Stimulated activated naive CD8-positive, alpha-beta T cell treated with anti-CD3 and anti-CD28 coated beads, Interleukin-15, amount 100 ng/mL, for 72 hours (primary cell): ENCODE measurements around the gene OLFML1.
"Not testable (repeated sequence)": the region's sequence is repeated elsewhere in the genome, so short reads cannot be mapped to it uniquely, and the experiment has no call there.

Experiments
- ATAC-seq: fragments of 150-1000 bp; cut with Tn5 transposase; 2 replicates; pipeline ENCODE4 v1.10.0; 2021; ENCODE audit warnings: mild to moderate bottlenecking, moderate library complexity
- DNase-seq, 2 donors: peaks; one replicate each; pipeline ENCODE4 v3.0.0; 2021 to 2022
- H3K27ac Mint-ChIP-seq, 2 donors: one replicate each; pipeline ENCODE4 v1.8.0; 2022; ENCODE audit warnings: mild to moderate bottlenecking in 2 of 2, mixed read lengths in 2 of 2, moderate library complexity in 2 of 2
- H3K27me3 Mint-ChIP-seq: one replicate; pipeline ENCODE4 v1.8.0; 2022; ENCODE audit warnings: mixed read lengths
- H3K4me1 Mint-ChIP-seq: one replicate; pipeline ENCODE4 v1.8.0; 2022; ENCODE audit warnings: mild to moderate bottlenecking, mixed read lengths
- H3K4me3 Mint-ChIP-seq, 2 donors: one replicate each; pipeline ENCODE4 v1.8.0; 2022; ENCODE audit warnings: mild to moderate bottlenecking in 2 of 2, mixed read lengths in 2 of 2, moderate library complexity in 1 of 2
- H3K9me3 Mint-ChIP-seq, 2 donors: one replicate each; pipeline ENCODE4 v1.8.0; 2022; ENCODE audit warnings: mixed read lengths in 2 of 2

OLFML1 gene

GRCh38 chr11:7515447-7515886, 30.2 kb downstream of the OLFML1 start:
- H3K27ac Mint-ChIP-seq = no peak overlapping the region
- peaks cover 62% of the 10 kb centered on the region for H3K4me1 Mint-ChIP-seq
- H3K9me3 Mint-ChIP-seq = peaks cover 0 to 12% of the 10 kb centered on the region in 2 donors
- no peak for ATAC-seq
- H3K27me3 Mint-ChIP-seq = no peaks in the 10 kb centered on the region
- peak overlapping the region; percentile 21 to 74 for H3K4me3 Mint-ChIP-seq
- no peak for DNase-seq

GRCh38 chr11:7516475-7516874, 31.2 kb downstream of the OLFML1 start:
- Mint-ChIP-seq H3K27ac (peak overlapping the region; percentile 95 to 96), H3K9me3 (peaks cover 0 to 12% of the 10 kb centered on the region in 2 donors), H3K4me1 (peaks cover 58% of the 10 kb centered on the region), H3K27me3 (no peaks in the 10 kb centered on the region), H3K4me3 (peak overlapping the region; percentile 21 to 74)
- no peak for ATAC-seq
- DNase-seq = peak in 1 of 2 donors; percentile 32

GRCh38 chr11:7517743-7518142, 32.4 kb downstream of the OLFML1 start:
- Mint-ChIP-seq H3K9me3 (peaks cover 0 to 12% of the 10 kb centered on the region in 2 donors), H3K4me1 (peaks cover 45% of the 10 kb centered on the region), H3K27ac (peak overlapping the region in 1 of 2 donors; percentile 43), H3K4me3 (peak overlapping the region in 1 of 2 donors; percentile 22)
- not testable (repeated sequence) for ATAC-seq, DNase-seq, H3K27me3 Mint-ChIP-seq

- Mint-ChIP-seq H3K27me3 (no peaks in the 10 kb centered on the region), H3K4me1 (peaks cover 47% of the 10 kb centered on the region), H3K9me3 (peaks cover 0 to 12% of the 10 kb centered on the region in 2 donors), H3K4me3 (peak overlapping the region; percentile 2 to 25), H3K27ac (peak overlapping the region in 1 of 2 donors; percentile 42)
- ATAC-seq = no peak
- DNase-seq = no peak
These were observed 33.7 kb downstream of the OLFML1 start for GRCh38 chr11:7518811-7519562.

GRCh38 chr11:7520011-7520942, 35.0 kb downstream of the OLFML1 start:
- peak; percentile 42 for ATAC-seq
- no peaks in the 10 kb centered on the region for H3K27me3 Mint-ChIP-seq
- no peak for DNase-seq
- H3K4me1 Mint-ChIP-seq = peaks cover 53% of the 10 kb centered on the region
- H3K9me3 Mint-ChIP-seq = peaks cover 0 to 12% of the 10 kb centered on the region in 2 donors
- H3K4me3 Mint-ChIP-seq = peak overlapping the region; percentile 38 to 42
- H3K27ac Mint-ChIP-seq = peak overlapping the region; percentile 19 to 23

- DNase-seq (no peak), ATAC-seq (peak; percentile 32)
- H3K27ac Mint-ChIP-seq = no peak overlapping the region
- no peak overlapping the region for H3K4me3 Mint-ChIP-seq
- H3K27me3 Mint-ChIP-seq = no peaks in the 10 kb centered on the region
- H3K4me1 Mint-ChIP-seq = peaks cover 50% of the 10 kb centered on the region
- H3K9me3 Mint-ChIP-seq = peaks cover 0 to 12% of the 10 kb centered on the region in 2 donors
These were observed 35.7 kb downstream of the OLFML1 start for GRCh38 chr11:7520981-7521487.

GRCh38 chr11:7522121-7522520, 36.8 kb downstream of the OLFML1 start:
- Mint-ChIP-seq H3K4me3 (no peak overlapping the region), H3K27me3 (no peaks in the 10 kb centered on the region), H3K4me1 (peaks cover 47% of the 10 kb centered on the region), H3K9me3 (peaks cover 0 to 12% of the 10 kb centered on the region in 2 donors), H3K27ac (no peak overlapping the region)
- ATAC-seq (no peak), DNase-seq (no peak)

GRCh38 chr11:7522546-7522945, 37.2 kb downstream of the OLFML1 start:
- Mint-ChIP-seq H3K27ac (no peak overlapping the region), H3K4me1 (peaks cover 47% of the 10 kb centered on the region), H3K9me3 (peaks cover 0 to 12% of the 10 kb centered on the region in 2 donors), H3K27me3 (no peaks in the 10 kb centered on the region), H3K4me3 (no peak overlapping the region)
- no peak for DNase-seq
- ATAC-seq = no peak

GRCh38 chr11:7523416-7524210, 38.3 kb downstream of the OLFML1 start:
- H3K4me1 Mint-ChIP-seq = peaks cover 48% of the 10 kb centered on the region

GRCh38 chr11:7524462-7525235, 39.3 kb downstream of the OLFML1 start:
- H3K4me3 Mint-ChIP-seq = no peak overlapping the region
- ATAC-seq = no peak
- H3K9me3 Mint-ChIP-seq = no peaks in the 10 kb centered on the region
- peaks cover 43% of the 10 kb centered on the region for H3K4me1 Mint-ChIP-seq
- H3K27me3 Mint-ChIP-seq = no peaks in the 10 kb centered on the region
- no peak overlapping the region for H3K27ac Mint-ChIP-seq
- no peak for DNase-seq

More at GRCh38 chr11:7523416-7524210, 38.3 kb downstream of the OLFML1 start:
- Mint-ChIP-seq H3K27me3 (no peaks in the 10 kb centered on the region), H3K27ac (peak overlapping the region in 1 of 2 donors; percentile 38), H3K4me3 (no peak overlapping the region), H3K9me3 (peaks cover 0 to 7% of the 10 kb centered on the region in 2 donors)
- DNase-seq (no peak), ATAC-seq (no peak)

GRCh38 chr11:7525424-7525823, 40.1 kb downstream of the OLFML1 start:
- no peak overlapping the region for H3K4me3 Mint-ChIP-seq
- H3K9me3 Mint-ChIP-seq = no peaks in the 10 kb centered on the region
- peak overlapping the region in 1 of 2 donors; percentile 31 for H3K27ac Mint-ChIP-seq
- H3K4me1 Mint-ChIP-seq = peaks cover 44% of the 10 kb centered on the region
- no peaks in the 10 kb centered on the region for H3K27me3 Mint-ChIP-seq
- ATAC-seq (no peak), DNase-seq (no peak)

- H3K9me3 Mint-ChIP-seq = no peaks in the 10 kb centered on the region
- H3K27me3 Mint-ChIP-seq = no peaks in the 10 kb centered on the region
- peak; percentile 90 for ATAC-seq
- H3K27ac Mint-ChIP-seq = peak overlapping the region in 1 of 2 donors; percentile 3
- peak overlapping the region in 1 of 2 donors; percentile 5 for H3K4me3 Mint-ChIP-seq
- H3K4me1 Mint-ChIP-seq = peaks cover 55% of the 10 kb centered on the region
- DNase-seq = peak in 1 of 2 donors; percentile 39
These were observed 41.7 kb downstream of the OLFML1 start for GRCh38 chr11:7527029-7527428.

- DNase-seq (no peak), ATAC-seq (no peak)
- peak overlapping the region in 1 of 2 donors; percentile 23 for H3K27ac Mint-ChIP-seq
- H3K4me3 Mint-ChIP-seq = no peak overlapping the region
- H3K27me3 Mint-ChIP-seq = no peaks in the 10 kb centered on the region
- no peaks in the 10 kb centered on the region for H3K9me3 Mint-ChIP-seq
- peaks cover 58% of the 10 kb centered on the region for H3K4me1 Mint-ChIP-seq
These were observed 43.3 kb downstream of the OLFML1 start for GRCh38 chr11:7528514-7529049.
